Measurements from ENCODE around the gene UGT1A6. TPM values are rescaled to one million over a fixed set of nuclear protein-coding genes. Genes with fewer than 3 reads are reported as not detected.

UGT1A6 gene
- total RNA-seq, 1 donor from 2014 or later, result 675 TPM

DNA sequence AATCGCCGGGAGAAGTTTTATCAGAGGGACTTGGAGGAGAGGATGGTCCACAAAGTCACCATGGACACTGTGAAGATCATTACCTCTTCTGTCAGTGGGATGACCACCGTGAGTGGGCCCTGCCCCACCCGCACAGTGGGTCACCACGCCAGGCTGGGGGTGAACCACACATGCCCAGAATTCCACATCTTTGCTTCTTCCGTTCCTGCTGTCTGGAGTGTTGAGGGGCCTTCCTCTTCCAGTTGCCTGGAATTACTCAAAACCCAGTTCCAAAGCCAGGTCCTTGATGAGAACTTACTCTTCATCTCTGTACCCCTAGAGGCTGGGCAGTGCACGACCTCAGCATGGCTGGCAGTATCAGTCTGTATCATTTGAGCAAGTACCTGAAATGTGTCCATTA, 107.5 kb downstream of the UGT1A6 start:
- DNase-seq (ENCODE audit: low read depth), result no peak

DNA sequence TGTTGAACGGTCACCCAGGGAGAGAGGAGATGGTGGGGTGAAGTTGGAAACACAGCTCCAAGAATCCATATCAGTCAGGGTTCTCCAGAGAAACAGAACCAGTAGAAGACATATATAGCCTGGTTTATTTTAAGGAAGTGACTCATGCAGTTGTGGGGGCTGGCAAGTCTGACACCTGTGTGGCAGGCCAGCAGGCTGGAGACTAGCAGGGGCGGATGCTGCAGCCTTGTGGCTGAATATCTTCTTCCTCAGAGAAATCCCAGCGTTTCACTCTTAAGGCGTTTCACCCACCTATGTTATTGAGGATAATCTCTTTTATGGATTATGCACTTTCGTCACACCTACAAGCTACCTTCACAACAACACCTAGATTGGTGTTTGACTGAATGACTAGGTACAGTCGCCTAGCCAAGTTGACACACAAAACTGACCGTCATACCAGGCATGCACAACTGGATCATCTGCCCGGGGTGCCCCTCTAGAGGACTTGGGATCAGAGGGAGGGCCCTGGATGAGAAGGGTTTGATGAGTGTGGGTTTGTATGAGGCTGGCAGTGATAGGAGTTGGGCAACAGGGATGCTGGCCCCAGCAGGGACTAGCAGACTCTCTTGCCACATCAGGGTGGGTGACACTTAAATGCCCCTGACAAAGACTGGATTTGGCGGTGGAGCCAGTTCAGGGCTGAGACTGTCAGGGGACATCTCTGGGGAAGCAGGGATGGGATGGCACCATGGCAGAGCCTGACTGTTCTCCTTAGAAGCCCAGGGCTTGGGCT, 108.9 kb downstream of the UGT1A6 start:
- DNase-seq (ENCODE audit: low read depth), result peak; percentile 9

DNA sequence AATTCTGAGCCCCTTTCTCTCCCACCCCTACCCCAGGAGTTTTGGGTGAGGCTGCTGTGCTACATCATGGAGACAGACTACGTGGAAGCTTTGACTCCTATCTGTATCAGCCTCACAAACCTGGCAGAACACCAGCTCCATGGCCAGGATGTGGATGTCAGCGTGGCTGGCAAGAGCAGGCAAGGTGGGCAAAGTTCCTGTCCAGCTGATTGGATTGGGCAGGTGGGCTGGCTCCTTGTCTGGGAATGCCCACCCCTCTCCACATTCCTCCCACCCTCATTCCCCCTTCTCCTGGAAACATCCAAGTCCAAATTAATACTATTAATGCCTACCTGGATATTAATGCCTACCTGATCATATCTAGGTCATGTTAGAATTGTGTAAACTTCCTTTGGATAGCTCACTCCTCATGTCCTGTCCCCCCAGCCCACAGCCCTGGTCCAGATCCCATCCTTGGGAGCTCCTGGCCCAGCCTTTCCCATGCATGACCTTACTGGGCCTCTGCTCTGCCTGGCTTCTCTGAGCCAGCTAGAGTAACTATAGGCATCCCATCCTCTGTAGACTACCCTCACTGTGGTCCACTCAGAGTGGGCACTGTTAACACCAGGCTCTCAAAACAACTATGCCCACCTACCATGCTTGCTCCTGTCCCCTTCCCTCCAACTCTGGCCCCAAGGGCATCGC, 109.6 kb downstream of the UGT1A6 start:
- no peak for DNase-seq (ENCODE audit: low read depth)

DNA sequence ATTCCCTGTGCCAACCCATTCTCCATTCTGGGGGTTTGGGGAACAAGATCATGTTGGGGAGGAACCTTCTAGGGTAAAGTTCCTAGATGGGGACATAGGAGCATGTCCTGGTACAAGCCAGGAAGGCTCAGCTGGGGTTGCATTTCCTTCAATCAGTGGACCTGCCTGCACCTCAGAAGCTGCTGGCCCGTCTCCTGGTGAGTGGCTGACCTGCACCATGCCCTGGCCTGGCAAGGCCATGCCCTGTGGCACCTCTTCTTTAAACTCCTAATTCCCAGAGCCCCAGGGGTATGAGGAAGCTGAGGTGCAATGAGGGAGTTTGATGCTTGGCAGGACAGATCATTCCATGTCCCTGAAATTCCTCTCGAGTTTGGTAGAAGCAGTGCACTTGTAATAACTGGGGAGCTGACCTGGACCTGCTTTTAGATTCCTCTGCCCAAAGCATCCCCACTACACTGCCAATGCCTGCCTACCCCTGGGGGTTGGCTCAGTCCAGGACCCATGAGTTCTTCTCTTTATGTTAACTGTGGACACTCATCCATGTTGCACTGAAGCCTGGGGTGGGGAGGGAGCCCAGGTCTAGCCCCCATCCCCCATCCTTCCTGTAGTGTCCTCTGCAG, 110.7 kb downstream of the UGT1A6 start:
- no peak for DNase-seq (ENCODE audit: low read depth)

DNA sequence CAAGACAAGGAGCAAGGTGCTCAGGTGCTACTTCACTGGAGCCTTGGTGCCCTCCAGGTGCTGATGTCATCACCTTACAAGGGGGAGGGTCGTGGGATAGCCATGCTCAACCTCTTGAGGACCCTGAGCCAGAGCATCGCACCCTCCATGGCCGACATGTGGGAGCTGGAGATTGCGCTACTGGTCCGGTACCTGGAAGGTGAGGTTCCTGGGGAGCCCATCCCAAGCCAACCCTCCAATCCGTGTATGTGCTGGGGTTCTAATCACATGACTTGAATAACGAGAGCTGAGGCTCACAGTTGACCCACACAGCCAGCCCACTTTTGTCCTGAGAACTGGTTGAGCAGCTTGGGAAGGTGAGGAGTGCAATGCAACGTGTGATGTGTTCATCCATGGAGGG, 111.3 kb downstream of the UGT1A6 start:
- DNase-seq (ENCODE audit: low read depth), result no peak

DNA sequence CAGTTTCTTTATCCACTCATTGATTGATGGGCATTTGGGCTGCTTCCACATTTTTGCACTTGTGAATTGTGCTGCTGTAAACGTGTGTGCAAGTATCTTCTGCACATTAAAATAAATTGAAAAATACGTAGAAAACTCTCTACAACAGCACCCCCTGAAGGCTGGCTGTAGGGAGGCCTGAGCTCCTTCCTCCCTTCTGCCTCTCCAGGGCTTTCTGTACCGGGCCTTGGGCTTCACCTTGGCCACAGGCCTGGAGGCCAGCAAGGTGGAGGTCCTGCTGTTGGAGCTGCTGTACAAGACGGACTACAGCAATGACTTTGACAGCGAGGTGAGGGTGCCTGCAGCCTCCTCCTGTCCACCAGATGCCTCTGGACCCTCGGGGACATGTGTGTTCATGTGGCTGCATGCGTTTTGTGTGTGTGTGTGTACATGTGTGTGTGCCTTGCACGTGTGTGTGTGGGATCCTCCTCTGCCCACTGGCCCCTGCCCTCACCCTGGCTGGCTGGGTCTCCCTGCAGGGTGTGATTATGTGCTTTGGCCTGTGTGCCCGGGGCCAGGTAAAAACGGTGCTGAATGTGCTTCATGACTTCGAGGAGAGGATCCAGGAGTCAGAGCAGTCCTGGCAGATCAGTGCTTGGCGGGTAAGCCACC, 114.7 kb downstream of the UGT1A6 start:
- no peak for DNase-seq (ENCODE audit: low read depth)

DNA sequence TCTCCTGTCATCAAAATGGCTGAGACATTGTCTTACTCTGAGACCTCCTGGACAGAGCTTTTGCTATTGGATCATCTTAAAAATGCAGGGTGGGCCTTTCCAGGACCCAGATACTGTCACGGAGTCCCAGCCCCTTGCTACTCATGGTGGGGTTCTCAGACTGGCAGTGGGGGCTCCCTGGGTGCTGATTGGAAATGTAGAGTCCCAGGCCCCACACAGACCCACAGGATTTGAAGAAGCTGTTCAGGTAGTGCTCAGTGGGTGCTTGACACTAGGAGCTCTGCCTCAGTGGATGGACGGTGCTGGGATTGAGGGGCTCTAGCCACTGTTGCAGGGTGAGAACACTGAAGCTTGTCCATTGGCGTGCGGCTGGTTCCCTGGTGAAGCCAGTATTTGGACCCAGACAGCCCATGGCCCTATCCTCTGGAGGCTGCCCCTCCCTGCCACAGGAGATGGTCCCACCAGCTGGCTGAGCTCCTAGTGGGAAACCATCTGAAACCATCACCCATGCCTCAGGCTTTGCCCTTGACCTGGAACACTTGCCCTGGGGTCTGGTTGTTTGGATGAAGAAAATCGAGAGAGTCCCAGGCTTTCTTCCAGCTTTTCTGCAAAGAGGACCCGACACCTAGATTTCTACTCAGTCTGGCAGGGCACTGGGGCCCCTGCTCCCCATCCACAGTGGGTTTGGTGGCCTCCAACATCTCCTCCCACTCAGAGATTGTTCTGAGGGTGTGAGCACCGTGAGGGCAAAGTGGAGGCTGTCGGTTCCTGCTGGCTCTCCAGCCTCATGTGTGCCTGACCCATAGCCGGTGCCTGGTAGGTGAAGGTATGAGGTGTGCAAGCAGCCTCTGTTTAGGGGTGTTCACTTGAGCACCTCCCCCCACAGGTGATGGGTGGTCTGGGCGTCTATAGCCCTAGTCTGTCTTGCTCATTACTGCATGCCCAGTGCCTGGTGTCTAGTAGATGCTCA, 115.6 kb downstream of the UGT1A6 start:
- no peak for DNase-seq (ENCODE audit: low read depth)

DNA sequence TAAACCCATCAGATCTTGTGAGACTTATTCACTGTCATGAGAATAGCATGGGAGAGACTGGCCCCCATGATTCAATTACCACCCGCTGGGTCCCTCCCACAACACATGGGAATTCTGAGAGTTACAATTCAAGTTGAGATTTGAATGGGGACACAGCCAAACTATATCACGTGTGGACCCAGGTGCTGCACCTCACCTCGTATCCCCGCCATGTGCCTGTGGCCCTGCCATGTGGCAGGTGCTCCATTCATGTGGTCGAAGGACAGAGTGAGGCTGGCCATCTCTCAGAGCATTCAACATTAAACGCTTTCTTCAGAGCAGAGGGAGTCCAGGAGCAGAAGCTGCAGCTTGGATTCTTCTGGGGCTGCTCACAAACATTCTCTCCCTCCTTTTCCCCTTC, 117.7 kb downstream of the UGT1A6 start:
- no peak for DNase-seq (ENCODE audit: low read depth)

DNA sequence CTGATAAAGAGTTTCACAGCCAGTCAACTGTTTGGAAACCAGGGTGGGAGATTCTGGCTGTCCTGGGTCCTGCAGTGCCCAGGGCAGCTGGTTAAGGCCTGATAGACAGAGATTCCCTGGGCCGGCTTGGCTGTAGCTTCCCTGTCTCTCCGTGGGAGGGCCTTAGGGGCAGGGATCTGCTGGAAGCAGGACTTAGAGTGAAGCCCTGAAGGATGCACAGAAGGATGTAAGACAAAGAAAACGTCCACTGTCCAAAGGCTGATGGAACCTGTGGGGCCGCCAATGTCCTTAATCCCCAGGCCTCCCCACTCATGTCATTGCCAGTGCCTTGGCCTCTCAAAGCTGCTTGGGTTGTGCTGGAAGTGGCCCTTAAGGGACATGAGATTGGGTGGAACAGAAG, 118.4 kb downstream of the UGT1A6 start:
- no peak for DNase-seq (ENCODE audit: low read depth)

DNA sequence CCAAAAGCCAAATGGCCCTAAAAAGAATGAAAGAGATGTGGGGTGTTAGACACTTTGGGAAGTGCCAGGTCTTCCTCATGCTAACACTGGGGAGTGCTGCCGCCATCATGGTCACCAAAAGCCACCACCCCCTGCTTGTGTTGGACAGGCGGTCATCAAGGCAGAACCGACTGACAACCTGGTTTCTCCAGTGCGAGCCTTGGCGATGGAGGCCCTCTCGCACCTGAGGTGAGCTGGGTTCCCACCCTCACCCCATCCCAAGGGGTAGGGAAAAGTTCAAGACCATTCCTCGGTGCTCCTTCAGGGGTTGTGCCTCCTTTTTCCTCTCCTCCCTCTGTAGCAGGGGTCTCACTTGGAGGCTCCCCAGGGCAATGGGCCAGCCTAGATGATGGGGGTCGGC, 119.0 kb downstream of the UGT1A6 start:
- DNase-seq (ENCODE audit: low read depth), result no peak

DNA sequence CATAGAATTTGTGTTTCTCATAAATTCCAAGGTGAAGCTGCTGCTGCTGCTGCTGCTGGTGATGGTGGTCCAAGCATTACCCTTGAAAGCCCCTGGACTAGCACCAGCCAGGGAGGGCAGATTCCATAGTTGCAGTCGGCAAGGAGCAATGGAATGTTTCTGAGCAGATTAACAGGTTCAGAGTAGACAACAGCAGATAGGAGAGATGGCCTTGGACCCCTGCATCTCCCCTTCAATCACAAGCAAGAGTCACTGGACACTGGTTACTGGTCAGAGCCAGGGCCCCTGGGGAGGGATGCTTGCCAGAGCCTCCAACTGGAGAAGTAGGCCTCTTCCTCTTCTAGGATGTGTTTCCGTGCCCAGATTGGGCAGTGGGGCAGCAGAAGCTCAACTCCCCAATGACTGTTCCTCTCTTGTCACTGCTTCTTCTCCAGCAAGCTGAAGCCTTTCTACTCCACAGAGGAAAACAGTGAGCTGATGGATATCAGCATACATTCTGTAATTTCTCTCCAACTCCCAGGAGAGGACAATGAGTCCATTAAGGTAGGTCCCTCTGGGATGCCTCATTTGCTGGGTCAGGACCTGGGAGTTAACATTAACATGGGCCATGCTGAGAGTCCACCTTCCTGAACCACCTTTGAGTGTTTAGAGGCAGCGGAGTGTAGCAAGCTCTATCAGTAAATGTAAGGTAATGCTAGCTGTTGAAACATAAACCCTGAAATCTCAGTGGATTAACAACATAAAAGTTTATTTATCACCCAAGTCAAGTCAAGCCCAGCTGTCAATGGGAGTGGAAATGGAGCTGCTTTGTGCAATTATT, 120.8 kb downstream of the UGT1A6 start:
- peak; percentile 12 for DNase-seq (ENCODE audit: low read depth)

DNA sequence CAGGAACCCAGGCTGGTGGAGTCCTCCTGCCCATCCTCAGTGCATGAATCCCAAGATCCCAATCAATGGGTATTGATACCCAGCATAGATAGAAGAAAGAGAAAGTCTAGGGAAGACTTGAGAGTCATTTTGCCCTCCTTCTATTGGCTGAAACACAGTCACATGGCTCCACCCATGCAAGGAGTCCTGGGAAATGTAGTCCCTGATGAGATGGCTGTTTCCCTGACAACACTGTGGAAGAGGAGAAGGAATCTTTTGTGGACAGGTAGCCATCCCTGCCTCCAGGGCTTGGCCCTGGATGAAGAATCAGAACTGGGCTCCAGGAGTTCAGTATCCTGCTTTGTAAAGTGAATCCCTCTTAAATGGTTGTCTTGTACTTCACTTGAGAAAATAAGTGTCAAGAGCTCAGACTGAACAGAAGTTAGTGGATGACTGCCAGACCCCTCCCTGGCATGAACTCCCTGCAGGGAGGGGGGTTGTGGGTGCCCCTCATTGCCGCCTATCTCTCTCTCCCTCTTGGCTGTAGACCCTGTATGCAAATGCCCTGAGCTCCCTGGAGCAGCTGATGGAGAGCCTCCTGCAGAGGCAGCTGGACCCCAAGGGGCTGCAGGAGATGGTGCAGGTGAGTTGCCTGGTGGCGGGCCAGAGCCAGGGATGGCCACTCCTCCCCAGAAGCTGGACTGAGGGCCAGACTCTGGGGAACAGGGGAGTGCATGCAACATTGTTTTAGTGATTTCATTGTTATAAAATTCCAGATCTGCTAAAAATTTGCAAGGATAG, 121.6 kb downstream of the UGT1A6 start:
- DNase-seq (ENCODE audit: low read depth), result peak; percentile 6

DNA sequence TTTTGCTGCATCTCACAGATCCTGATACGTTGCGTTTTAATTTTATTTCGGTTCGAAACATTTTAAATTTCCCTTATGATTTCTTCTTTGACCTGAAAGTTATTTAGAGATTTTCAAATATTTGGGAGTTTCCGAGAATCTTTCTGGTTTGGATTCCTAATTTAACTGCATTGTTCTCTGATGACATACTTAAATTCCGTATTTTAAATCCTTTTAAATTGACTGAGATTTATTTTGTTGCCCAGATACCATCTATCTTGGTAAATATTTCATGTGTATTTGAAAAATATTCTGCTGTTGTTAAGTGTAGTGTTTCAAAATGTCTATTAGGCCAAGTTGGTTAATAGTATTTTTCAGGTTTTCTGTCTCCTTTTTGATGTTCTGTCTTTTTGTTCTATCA, 123.2 kb downstream of the UGT1A6 start:
- DNase-seq (ENCODE audit: low read depth), result no peak

DNA sequence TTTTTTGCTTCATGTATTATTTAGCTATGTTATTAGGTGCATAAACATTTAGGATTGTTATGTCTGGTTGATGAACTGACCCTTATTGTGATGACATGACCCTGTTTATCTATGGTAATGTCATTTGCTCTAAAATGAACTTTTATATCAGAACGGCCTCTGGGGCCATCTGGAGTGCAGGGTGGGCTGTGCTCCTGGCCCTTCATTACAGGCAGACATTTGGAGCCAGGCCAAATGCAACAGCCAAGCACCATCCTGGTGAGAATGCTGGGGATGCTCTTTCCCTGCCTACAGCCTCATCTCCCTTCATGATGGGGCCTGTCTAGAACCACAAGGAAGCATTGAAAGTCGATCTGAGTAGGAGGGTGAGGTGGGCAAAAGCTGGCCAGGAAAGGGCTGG, 123.6 kb downstream of the UGT1A6 start:
- DNase-seq (ENCODE audit: low read depth), result no peak

DNA sequence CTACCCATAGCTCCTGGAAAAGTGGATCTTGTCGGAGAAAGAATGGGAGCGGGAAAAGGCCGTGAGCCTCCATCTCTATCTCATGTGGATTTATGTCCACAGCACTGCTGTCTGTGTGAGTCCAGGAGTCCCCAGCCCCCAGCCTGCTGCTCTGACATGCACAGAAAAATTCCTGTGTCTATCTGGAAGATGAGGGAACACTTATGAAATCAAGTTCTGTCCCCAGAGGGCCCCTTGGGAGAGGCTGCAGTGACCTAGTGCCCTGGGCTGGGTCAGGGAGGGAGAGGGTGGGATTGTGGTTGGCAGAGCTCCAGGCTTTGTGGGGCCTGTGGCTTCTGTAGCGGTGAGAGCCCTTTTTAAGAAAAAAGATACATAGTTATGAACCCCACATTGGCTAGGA, 124.1 kb downstream of the UGT1A6 start:
- DNase-seq (ENCODE audit: low read depth), result no peak

DNA sequence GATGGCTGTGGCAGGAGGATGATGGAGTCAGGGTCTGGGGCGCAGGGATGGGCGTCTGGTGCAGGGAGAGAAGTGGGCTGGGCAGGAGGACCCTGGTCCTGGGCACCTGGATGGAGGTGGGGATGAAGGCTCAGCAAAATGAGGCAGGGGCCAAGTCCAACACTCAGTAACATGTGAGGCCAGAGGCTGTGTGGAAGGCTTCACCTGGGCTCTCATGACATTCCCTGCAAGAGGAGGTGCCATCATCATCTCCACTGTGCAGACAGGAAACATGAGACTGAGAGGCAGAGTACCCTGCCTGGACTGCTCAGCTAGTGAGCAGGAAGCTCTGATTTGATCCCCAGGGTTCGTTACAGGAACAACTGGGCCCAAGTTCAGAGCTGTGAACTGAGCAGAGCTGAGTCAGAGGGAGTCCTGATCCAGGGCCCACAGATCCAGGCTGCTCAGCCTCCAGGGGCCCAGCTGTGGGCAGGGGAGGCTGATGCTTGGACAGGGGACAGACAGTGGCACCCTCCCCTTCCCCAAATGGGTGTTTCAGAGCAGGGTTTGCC, 124.7 kb downstream of the UGT1A6 start:
- no peak for DNase-seq (ENCODE audit: low read depth)

DNA sequence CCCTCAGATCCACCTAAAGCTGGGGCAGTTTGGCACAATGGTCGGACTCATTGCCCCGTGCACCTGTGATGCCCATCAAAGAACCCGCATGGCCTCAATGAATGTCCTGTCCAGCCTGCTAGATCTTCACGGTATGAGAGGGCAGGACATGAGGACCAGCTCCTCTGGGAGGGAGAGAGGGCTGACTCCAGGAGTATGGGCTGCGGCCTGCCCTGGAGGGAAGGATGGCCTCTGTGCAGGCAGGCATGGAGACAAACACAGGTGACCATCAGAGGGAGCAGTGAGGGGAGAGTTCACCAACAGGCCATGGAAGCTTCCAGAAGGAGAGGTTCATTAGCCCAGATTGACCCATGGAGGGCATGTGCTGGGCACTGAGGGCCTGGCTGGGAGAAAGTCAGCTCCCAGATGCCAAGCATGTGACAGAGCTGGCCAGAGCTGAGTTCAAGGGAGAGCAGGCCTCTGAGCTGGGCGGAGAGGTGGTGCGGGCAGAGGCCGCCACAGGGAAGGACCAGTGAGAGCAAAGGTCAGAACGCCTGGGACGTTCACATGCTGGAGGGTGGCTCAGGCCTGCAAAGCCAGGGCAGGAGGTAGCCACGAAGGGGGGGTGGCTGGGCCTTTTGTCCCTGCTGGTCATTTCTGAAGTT, 125.4 kb downstream of the UGT1A6 start:
- DNase-seq (ENCODE audit: low read depth), result no peak

DNA sequence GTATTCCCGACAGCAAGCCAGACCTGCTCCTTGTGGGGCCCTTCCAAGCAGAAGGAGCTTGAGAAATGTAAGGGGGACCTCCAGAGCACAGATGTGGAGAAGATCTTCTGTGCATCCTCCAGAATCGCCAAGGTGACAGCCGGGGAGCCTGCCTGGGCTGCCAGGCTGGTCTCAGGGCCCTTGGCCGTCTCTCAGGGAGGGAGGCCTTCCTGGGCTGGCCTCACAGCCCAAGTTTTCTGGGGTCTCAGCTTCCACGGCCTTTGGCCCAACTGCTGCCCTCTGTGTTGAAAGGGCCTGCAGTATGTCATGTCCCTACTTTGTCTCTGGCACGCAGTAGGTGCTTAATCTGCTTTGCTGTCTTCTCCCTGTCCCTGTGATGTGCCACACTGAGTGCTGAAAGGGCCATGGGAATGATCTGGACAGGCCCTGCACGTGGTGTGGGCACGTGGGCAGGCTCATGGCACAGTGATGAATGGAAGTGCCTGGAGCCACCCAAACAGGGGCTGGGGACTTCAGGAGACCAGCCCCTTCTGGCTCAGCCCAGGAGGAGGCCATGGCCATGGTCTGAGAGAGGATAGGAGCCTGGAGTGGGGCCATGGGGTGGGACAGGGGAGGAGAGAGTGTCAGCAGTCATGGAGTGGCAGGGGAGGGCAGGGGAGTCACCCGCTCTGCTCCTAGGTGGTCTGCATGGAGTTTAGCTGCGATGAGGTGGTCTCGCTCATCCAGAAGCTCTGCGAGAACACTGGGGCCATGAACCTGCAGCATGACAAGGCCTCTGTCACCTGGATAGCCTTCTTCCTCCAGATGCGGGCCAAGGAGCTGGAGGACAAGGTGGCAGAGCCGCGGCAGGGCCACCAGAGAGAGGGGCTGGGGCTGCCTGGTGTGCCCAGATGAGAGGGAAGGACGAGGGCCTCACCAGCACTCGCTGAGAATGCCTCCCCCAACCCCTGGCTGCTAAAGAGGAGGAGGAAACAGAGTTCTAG, 126.2 kb downstream of the UGT1A6 start:
- no peak for DNase-seq (ENCODE audit: low read depth)
